GM21723 (cell line): ENCODE data around the gene HMGB4.

Experiments
- ATAC-seq: cut with Tn5 transposase; IDR thresholded peaks from one replicate; pipeline ENCODE4 v1.9.1; 2021; ENCODE audit warnings: mild to moderate bottlenecking, moderate library complexity; ENCODE audit not compliant: unreplicated experiment

Gene HMGB4

GRCh38 chr1:33863779-33864178 lies at the start of gene HMGB4:
Gene HMGB4, plus strand, starts transcription at chr1:33864079. Its CDS starts 113 bp downstream, at chr1:33864192.
- ATAC-seq, result no peak

GRCh38 chr1:33814166-33814565 lies 49.7 kb upstream of the HMGB4 start:
- no peak for ATAC-seq

- no peak for ATAC-seq
Observed at GRCh38 chr1:33815061-33815460, 48.8 kb upstream of the HMGB4 start.

- ATAC-seq, result no peak
Observed at GRCh38 chr1:33818071-33818470, 45.8 kb upstream of the HMGB4 start.

- ATAC-seq, result no peak
Observed at GRCh38 chr1:33819290-33819912, 44.5 kb upstream of the HMGB4 start.

GRCh38 chr1:33819913-33820311 lies 44.0 kb upstream of the HMGB4 start:
- ATAC-seq, result no peak

DNA sequence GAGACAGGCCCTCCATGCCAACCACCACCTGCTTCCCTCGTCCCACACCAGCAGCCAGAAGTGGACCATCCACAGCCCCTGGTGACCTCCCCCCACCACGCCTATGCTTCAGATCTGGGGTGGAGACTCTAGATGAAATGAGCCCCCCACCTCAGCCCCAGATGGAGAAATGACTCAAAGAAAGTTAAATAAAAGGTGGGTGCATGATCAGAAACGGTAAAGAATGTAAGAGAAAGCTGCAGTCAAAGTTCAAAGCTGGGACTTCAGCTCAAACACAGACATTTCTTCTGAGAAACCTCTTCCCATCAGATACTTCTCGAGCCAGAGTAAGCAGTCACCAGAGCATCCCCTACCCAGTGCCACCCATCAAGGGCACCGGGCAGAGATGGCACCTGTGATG lies 43.1 kb upstream of the HMGB4 start:
- no peak for ATAC-seq

GRCh38 chr1:33821291-33821690 lies 42.6 kb upstream of the HMGB4 start:
- no peak for ATAC-seq

DNA sequence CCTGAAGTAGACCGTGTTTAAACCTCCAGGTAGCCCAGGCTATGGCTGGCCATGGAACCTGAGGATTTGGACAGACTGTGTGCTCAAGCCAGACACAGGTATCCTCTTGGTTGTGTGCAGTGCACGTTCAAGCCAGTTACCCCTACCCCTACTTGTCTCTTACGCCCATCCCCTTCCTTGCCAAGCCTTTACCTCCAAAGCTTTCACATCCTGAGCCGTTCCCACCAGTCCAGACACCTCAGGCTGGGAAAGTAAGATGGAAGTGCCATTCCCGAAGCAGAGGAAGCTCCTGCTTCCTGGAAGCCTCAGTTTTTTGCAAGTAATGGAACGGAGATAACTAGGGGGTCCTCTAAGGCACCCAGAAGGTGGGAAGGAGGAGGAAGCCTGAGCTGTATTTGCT lies 41.5 kb upstream of the HMGB4 start:
- ATAC-seq, result no peak

DNA sequence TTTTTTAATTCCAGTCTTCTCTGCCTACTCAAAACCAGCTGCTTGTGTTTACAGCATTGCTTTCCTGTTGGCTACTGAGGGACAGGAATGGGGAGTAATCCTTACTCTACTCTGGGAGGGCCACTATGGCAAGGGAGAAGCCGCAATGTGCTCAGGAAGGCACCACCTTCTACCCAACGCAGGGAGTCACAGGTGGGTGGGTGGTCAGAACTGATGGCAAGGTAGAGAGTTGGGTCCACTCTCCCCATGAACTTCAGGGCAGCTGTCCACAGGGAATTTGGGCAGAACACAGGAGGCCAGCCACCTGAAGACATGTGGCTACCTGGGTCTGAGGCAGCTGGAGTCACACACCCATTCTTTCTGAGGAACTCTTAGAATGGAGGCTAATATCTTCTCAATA lies 40.5 kb upstream of the HMGB4 start:
- ATAC-seq, result no peak

DNA sequence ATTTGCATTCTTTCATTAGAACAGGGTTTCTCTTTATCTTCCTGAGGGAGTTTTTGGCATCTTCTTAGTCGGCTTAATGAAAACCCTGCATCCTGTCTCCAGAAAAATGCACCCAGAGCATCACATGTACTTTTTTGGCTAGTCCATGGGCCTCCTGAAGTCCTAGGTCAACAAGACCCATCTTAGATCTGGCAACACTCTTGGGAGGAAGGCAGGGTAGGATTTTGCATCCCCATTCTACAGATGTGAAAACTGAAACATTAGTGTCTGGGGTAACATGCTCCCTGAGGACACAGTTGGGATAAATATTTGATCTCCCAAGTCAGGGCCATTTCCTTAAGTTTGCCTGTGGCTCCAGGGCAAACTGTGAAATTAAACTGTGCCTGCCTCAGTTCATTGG lies 40.0 kb upstream of the HMGB4 start:
- no peak for ATAC-seq

- no peak for ATAC-seq
Observed at GRCh38 chr1:33824321-33824720, 39.6 kb upstream of the HMGB4 start.

GRCh38 chr1:33824971-33825370 lies 38.9 kb upstream of the HMGB4 start:
- ATAC-seq, result no peak

- ATAC-seq, result no peak
Observed at GRCh38 chr1:33825506-33825905, 38.4 kb upstream of the HMGB4 start.

GRCh38 chr1:33826311-33826710 lies 37.6 kb upstream of the HMGB4 start:
- ATAC-seq, result no peak

GRCh38 chr1:33826711-33827110 lies 37.2 kb upstream of the HMGB4 start:
- no peak for ATAC-seq

DNA sequence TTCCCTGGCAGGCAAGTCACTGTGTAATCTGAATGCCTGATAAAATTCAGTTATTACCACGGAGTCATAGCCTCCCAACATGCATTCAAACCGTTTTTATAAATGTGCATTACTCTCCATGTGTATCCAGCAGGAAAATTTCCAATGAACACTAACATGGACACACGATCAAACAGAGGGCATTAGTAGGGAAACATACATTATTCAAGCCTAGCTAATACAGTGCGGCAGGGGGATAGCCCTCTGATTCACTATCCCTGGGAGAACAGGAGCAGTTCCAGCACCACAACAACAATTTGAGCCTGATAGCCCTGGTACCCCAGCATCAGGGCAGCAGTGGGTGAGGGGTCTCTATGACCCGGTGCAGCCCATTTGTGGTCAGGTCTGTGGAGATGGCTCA lies 35.8 kb upstream of the HMGB4 start:
- no peak for ATAC-seq

GRCh38 chr1:33828654-33829053 lies 35.2 kb upstream of the HMGB4 start:
- ATAC-seq, result no peak

DNA sequence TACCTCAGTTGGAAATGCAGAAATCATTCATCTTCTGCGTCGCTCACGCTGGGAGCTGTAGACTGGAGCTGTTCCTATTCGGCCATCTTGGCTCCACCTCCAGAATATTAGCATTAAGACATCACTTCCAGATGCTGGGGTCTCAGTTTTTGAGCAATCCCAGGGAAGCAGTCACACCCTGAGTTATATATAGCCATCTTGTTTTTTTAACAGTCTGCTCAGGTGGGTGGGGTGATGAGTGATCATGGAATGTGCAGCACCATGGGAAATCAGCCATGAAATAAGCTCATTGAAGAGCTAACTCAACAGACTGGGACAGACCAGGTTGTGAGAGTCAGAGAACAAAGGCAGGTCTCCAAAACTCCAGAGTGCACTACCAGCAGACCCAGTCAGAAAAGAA lies 27.0 kb upstream of the HMGB4 start:
- no peak for ATAC-seq

DNA sequence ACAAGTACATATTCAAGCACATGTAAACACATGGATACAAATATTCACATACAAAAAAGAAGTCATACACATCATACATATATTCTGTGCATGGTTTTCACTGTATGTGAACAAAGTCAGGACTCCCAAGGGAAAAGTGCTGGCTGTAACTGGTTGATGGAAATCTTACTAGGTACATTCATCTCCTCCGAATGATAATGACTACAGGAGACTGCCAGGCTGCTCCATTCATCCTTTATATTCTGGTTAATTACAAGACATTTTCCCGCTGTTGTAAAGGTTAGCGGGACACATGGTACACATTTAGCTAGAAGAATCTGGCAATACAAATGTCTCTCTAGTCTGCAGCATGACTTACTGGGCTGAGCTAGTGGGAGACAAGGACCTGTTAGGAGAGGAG lies 26.2 kb upstream of the HMGB4 start:
- ATAC-seq, result no peak

DNA sequence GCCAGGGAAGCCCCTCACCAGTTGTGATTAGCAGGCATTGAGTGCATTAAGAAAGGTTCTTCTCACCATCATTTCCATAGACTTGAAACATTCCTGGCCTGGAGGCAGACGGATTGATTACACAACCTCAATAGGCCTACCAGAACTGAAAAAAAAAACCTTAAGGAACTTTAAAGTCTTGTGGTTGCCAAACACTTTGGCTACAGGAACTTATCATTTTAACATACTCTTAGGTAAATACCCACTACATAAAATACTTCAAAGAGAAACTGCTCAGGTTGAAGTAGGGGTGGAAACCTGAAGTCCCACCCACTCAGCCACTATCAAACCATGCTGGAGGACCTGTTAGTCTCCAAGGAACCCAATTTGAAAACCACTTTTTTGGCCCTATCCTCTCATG lies 22.4 kb upstream of the HMGB4 start:
- no peak for ATAC-seq

DNA sequence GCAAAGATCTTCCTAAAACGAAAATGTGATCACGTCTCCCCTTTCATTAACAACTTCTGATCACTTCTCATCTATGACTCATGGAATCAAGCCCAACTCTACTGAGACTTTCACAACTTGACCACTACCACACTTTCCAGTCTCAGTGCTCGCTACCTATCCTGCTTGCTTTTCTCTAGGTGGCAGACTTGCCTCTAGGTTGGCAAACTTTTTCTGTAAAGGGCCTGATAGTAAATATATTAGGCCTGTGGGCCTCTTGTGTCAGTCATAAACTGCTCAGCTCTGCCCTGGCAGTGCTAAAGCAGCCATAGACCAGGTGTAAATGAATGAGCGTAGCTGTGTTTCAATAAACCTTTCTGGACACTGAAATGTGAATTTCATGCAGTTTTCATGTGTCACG lies 21.5 kb upstream of the HMGB4 start:
- ATAC-seq, result no peak

- ATAC-seq, result no peak
Observed at GRCh38 chr1:33844166-33844565, 19.7 kb upstream of the HMGB4 start.
